Heart left ventricle (tissue), 13 donors: ENCODE measurements around the gene SMPX.

ENCODE experiments used
- CTCF ChIP-seq, 12 donors: fragments of 200-600 bp; sonication (generic) in 4 of 12; IDR thresholded peaks; one replicate each; pipeline versions ENCODE4 v1.5.0 to v1.8.0; 2018 to 2022; ENCODE audit warnings: antibody characterized with exemption in 12 of 12, mild to moderate bottlenecking in 5 of 12
- POLR2A ChIP-seq, 2 donors: fragments of 450-650 bp; IDR thresholded peaks; one replicate each; pipeline ENCODE4 v1.6.1; 2017; ENCODE audit warnings: antibody characterized with exemption in 2 of 2, mild to moderate bottlenecking in 2 of 2, moderate library complexity in 2 of 2
- donor health status: ischemic (EF 13 %, LVEDD 7.1; RV severe dilation, severe dysfunction).
- donor health status: DM: no; HTN: yes; CAD: no.
- donor health status: DM: no; HTN: no; CAD: no.
- donor health status: ischemic (EF 25% LVEDD 6.9; RV normal size, moderate dysfunction).
- donor health status: ischemic (EF 25% LVEDD 5.7; RV mildly dilated, moderate dysfunction).
- donor health status: ischemic (EF 35%, LVEDD 5.7; RV mildly dilated, moderate dysfunction).
- donor health status: nonischemic (EF 11% LVEDD 7.7; RV severe dilation, severe dysfunction).
- donor health status: DM: yes; HTN: yes; CAD: no.
- donor health status: PGD.
- donor health status: ischemic (EF 29% LVEDD 5.4; RV normal size, mild dysfunction).
- donor health status: nonischemic (EF 23%, LVEDD 6.1; RV moderate dilation, normal function).

- TF ChIP-seq CTCF (IDR thresholded peaks at IDR 0.05) = no peak
- no peak for TF ChIP-seq POLR2A (IDR thresholded peaks at IDR 0.05)
Measured at GRCh38 chrX:21734175-21734574, 23.7 kb downstream of the SMPX start.
